GM18517 (cell line): ENCODE results near the gene KIRREL1.
"Not testable (repeated sequence)": the region's sequence is repeated elsewhere in the genome, so short reads cannot be mapped to it uniquely, and the experiment has no call there.

Experiments
- ATAC-seq: cut with Tn5 transposase; IDR thresholded peaks from one replicate; pipeline ENCODE4 v1.9.1; 2021; ENCODE audit warnings: mild to moderate bottlenecking, moderate library complexity; ENCODE audit not compliant: unreplicated experiment

KIRREL1 gene

DNA sequence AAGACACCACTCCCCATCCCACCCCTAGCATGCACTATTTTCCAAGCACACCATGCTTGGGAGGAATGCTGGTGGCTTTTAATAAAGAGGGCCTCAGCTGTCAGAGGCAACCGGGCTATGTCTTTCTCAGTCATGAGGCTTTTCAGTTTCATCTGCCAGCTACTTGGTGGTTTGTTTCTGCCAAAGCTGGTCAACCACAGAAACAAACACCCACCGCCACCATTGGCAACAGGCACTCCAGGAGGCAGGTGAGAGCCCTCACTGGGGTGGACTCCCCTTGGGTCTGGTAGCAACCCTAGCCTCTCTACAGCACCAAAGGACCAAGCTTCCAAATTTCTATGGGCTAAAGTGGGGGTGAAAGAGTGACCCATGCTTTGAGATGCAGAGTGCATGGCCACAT, 133.0 kb downstream of the KIRREL1 start:
- peak; percentile 62 for ATAC-seq

- not testable (repeated sequence) for ATAC-seq
Measured at GRCh38 chr1:158128531-158128930, 135.1 kb downstream of the KIRREL1 start.

DNA sequence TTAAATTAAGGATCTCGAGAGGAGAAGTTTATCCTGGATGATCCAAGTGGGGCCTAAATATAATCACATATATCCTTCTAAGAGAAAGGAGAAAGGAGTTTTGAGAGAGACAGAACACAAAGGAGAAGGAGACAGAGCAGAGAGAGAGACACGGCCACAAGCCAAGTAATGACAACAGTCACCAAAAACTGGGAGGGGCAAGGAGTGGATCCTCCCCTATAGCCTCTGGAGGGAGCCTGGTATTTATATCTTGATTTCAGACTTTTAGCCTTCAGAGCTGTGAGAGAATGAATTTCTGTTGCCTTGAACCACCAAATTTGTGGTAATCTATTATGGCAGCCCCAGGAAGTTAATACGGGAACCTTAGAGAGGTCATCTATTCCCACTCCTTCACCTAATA, 137.8 kb downstream of the KIRREL1 start:
- ATAC-seq = no peak

GRCh38 chr1:158140764-158141192, 147.3 kb downstream of the KIRREL1 start:
- no peak for ATAC-seq

- no peak for ATAC-seq
Measured at GRCh38 chr1:158145173-158145719, 151.8 kb downstream of the KIRREL1 start.

DNA sequence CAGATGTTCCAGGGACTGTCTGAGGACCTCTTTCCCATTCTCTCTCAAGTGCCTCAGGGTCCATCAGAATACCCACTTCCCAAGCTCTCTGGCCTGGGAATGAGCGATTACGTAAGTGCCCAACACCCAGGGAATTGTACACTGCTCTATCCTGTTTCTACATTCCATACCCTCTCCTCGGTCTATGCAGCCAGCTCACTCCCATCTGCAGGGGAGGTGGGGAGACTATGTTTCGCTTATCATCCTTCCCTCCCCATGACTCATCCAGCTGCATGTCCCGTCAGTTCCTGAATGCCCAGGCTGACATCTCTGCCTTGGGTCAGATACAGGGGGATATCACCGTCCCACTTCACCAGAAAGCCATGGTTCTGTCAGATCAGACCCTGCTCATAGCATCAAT, 152.7 kb downstream of the KIRREL1 start:
- no peak for ATAC-seq

DNA sequence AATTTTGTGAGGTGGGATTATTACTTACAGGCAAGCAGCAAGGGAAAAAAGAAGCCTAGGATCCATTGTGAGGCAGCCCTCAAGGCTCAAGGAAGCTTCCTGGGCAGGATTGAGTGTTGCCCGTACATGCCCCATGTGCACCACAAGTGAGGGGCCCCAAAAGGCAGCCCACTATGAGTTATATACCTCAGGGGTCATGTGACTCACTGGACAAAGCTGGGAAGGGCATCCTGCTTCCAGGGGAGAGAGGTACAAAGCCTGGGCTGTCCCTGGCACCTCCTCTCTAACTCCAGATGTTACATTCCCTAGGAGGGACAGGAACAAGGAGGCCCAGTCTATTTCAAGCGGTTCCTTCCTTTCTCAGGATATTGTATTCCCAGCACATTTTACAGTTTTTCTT, 153.3 kb downstream of the KIRREL1 start:
- ATAC-seq = no peak

DNA sequence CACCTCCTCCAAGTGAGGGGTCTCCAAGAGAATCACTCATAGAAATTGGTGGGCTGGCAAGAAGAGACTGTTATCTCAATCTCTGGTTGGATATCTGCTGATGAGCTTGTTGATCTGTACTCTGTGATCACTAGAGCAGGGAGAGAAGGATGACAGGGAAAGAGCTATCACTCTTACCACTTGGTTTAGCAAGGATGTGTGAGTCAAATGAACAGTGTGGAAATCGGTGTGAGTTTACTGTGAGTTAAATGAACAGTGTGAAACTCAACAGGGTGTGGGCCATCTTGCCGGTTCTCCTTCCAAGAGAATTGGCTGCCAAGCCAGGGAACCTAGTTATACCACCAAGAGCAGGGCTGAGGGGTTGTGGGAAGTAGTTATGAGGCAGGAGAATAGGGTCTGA, 154.0 kb downstream of the KIRREL1 start:
- no peak for ATAC-seq

- ATAC-seq = no peak
Measured at GRCh38 chr1:158147869-158148268, 154.4 kb downstream of the KIRREL1 start.

- ATAC-seq = no peak
Measured at GRCh38 chr1:158148468-158148867, 155.0 kb downstream of the KIRREL1 start.

- no peak for ATAC-seq
Measured at GRCh38 chr1:158149175-158149574, 155.7 kb downstream of the KIRREL1 start.
